ENCODE measurements around the gene GPC6.

Gene GPC6

GRCh38 chr13:93899981-93900380, 673.4 kb downstream of the GPC6 start:
- DNase-seq (ENCODE audit: low spot score): no peak
- no peak overlapping the region for H3K9ac ChIP-seq (ENCODE audit: low read depth, low read length, poor library complexity)
- no peak overlapping the region for H2BK5ac ChIP-seq (ENCODE audit: low read length)
- H2BK12ac ChIP-seq (ENCODE audit: low read length): no peak overlapping the region
- no peak overlapping the region for H4K8ac ChIP-seq (ENCODE audit: low read depth, low read length)
- no peak overlapping the region for H4K91ac ChIP-seq (ENCODE audit: low read depth, low read length, poor library complexity)
- H3K4me3 ChIP-seq (ENCODE audit: low read length in 2 of 2): no peak overlapping the region
- no peak overlapping the region for H2AFZ ChIP-seq (ENCODE audit: low read length)
- H3K79me1 ChIP-seq (ENCODE audit: low read depth, low read length): no peaks in the 10 kb centered on the region
- H2AK5ac ChIP-seq (ENCODE audit: low read depth, low read length): no peak overlapping the region
- no peak overlapping the region for H3K4me2 ChIP-seq (ENCODE audit: insufficient read depth, low read length, poor library complexity, severe bottlenecking)
- no peaks in the 10 kb centered on the region for H3K9me3 ChIP-seq (replicated peaks in 1 of 2; ENCODE audit: control insufficient read depth in 2 of 2, insufficient read depth in 1 of 2, low read depth in 1 of 2, low read length in 2 of 2)
- no peaks in the 10 kb centered on the region for H3K4me1 ChIP-seq (ENCODE audit: control insufficient read depth in 2 of 2, insufficient read depth in 1 of 2, low read depth in 1 of 2, low read length in 2 of 2)
- no peak overlapping the region for H3K18ac ChIP-seq (ENCODE audit: low read length)
- H2BK120ac ChIP-seq (ENCODE audit: low read depth, low read length): no peak overlapping the region
- H3K27me3 ChIP-seq (ENCODE audit: control insufficient read depth in 3 of 3, insufficient read depth in 3 of 3, low read depth in 1 of 3, low read length in 3 of 3): no peaks in the 10 kb centered on the region
- no CpG with 5 or more reads among the region's 2 CpGs for WGBS, 2 donors (ENCODE audit: extremely low coverage in 2 of 2, insufficient read length in 2 of 2, insufficient replicate concordance in 1 of 2)
- no peak overlapping the region for H3K4ac ChIP-seq (ENCODE audit: low read length)
- no peaks in the 10 kb centered on the region for H3K36me3 ChIP-seq (replicated peaks in 1 of 2; ENCODE audit: control insufficient read depth in 2 of 2, insufficient read depth in 2 of 2, low read length in 2 of 2)
- H3K14ac ChIP-seq (ENCODE audit: low read length): no peak overlapping the region
- H3K27ac ChIP-seq (replicated peaks; ENCODE audit: low read length): no peak overlapping the region
- H2BK15ac ChIP-seq (ENCODE audit: low read length): no peak overlapping the region
- no peak overlapping the region for H3K23ac ChIP-seq (ENCODE audit: low read depth, low read length, poor library complexity)

DNA sequence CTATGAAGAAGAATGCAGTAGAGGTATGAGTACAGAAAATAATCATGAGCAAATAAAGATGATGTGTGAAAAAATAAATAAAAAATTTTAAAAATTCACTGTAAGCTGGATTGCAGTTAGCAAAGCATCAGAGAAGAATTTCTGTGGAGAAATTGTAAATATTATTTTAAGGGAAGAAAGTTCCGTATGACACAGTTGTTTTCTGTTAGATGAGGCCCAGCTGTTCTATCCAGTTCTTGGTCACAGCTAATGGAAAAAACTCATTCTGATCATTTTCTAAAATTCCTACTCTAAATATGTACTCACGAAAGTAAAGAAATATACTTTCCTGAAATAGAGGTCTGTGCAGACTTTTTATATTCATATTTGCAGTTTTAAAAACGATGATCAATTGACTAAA, 674.1 kb downstream of the GPC6 start:
- no peak overlapping the region for H2AFZ ChIP-seq (ENCODE audit: low read length)
- H3K9ac ChIP-seq (ENCODE audit: low read depth, low read length, poor library complexity): no peak overlapping the region
- DNase-seq (ENCODE audit: low spot score): no peak
- WGBS, 2 donors (ENCODE audit: extremely low coverage in 2 of 2, insufficient read length in 2 of 2, insufficient replicate concordance in 1 of 2): no CpG with 5 or more reads among the region's 3 CpGs
- no peaks in the 10 kb centered on the region for H3K27me3 ChIP-seq (ENCODE audit: control insufficient read depth in 3 of 3, insufficient read depth in 3 of 3, low read depth in 1 of 3, low read length in 3 of 3)
- H3K23ac ChIP-seq (ENCODE audit: low read depth, low read length, poor library complexity): no peak overlapping the region
- no peak overlapping the region for H3K27ac ChIP-seq (replicated peaks; ENCODE audit: low read length)
- no peaks in the 10 kb centered on the region for H3K4me1 ChIP-seq (ENCODE audit: control insufficient read depth in 2 of 2, insufficient read depth in 1 of 2, low read depth in 1 of 2, low read length in 2 of 2)
- H3K4ac ChIP-seq (ENCODE audit: low read length): no peak overlapping the region
- no peak overlapping the region for H4K91ac ChIP-seq (ENCODE audit: low read depth, low read length, poor library complexity)
- H3K4me3 ChIP-seq (ENCODE audit: low read length in 2 of 2): no peak overlapping the region
- no peaks in the 10 kb centered on the region for H3K79me1 ChIP-seq (ENCODE audit: low read depth, low read length)
- H2BK15ac ChIP-seq (ENCODE audit: low read length): no peak overlapping the region
- H2AK5ac ChIP-seq (ENCODE audit: low read depth, low read length): no peak overlapping the region
- H2BK12ac ChIP-seq (ENCODE audit: low read length): no peak overlapping the region
- no peaks in the 10 kb centered on the region for H3K36me3 ChIP-seq (replicated peaks in 1 of 2; ENCODE audit: control insufficient read depth in 2 of 2, insufficient read depth in 2 of 2, low read length in 2 of 2)
- H2BK120ac ChIP-seq (ENCODE audit: low read depth, low read length): no peak overlapping the region
- H3K9me3 ChIP-seq (replicated peaks in 1 of 2; ENCODE audit: control insufficient read depth in 2 of 2, insufficient read depth in 1 of 2, low read depth in 1 of 2, low read length in 2 of 2): no peaks in the 10 kb centered on the region
- H3K4me2 ChIP-seq (ENCODE audit: insufficient read depth, low read length, poor library complexity, severe bottlenecking): no peak overlapping the region
- no peak overlapping the region for H3K14ac ChIP-seq (ENCODE audit: low read length)
- H4K8ac ChIP-seq (ENCODE audit: low read depth, low read length): no peak overlapping the region
- no peak overlapping the region for H3K18ac ChIP-seq (ENCODE audit: low read length)
- H2BK5ac ChIP-seq (ENCODE audit: low read length): no peak overlapping the region

- Histone ChIP-seq H3K79me1 (ENCODE audit: low read depth, low read length) (no peaks in the 10 kb centered on the region), H3K9me3 (replicated peaks in 1 of 2; ENCODE audit: control insufficient read depth in 2 of 2, insufficient read depth in 1 of 2, low read depth in 1 of 2, low read length in 2 of 2) (no peaks in the 10 kb centered on the region), H3K18ac (ENCODE audit: low read length) (no peak overlapping the region), H3K4me2 (ENCODE audit: insufficient read depth, low read length, poor library complexity, severe bottlenecking) (no peak overlapping the region), H2AK5ac (ENCODE audit: low read depth, low read length) (no peak overlapping the region), H2BK15ac (ENCODE audit: low read length) (no peak overlapping the region), H2AFZ (ENCODE audit: low read length) (no peak overlapping the region), H3K9ac (ENCODE audit: low read depth, low read length, poor library complexity) (no peak overlapping the region), H3K23ac (ENCODE audit: low read depth, low read length, poor library complexity) (no peak overlapping the region), H3K36me3 (replicated peaks in 1 of 2; ENCODE audit: control insufficient read depth in 2 of 2, insufficient read depth in 2 of 2, low read length in 2 of 2) (no peaks in the 10 kb centered on the region), H3K4me1 (ENCODE audit: control insufficient read depth in 2 of 2, insufficient read depth in 1 of 2, low read depth in 1 of 2, low read length in 2 of 2) (no peaks in the 10 kb centered on the region), H3K27ac (replicated peaks; ENCODE audit: low read length) (no peak overlapping the region), H3K4me3 (ENCODE audit: low read length in 2 of 2) (no peak overlapping the region), H3K14ac (ENCODE audit: low read length) (no peak overlapping the region), H4K8ac (ENCODE audit: low read depth, low read length) (no peak overlapping the region), H3K27me3 (ENCODE audit: control insufficient read depth in 3 of 3, insufficient read depth in 3 of 3, low read depth in 1 of 3, low read length in 3 of 3) (no peaks in the 10 kb centered on the region), H4K91ac (ENCODE audit: low read depth, low read length, poor library complexity) (no peak overlapping the region), H2BK5ac (ENCODE audit: low read length) (no peak overlapping the region), H3K4ac (ENCODE audit: low read length) (no peak overlapping the region), H2BK120ac (ENCODE audit: low read depth, low read length) (no peak overlapping the region), H2BK12ac (ENCODE audit: low read length) (no peak overlapping the region)
- no CpG with 5 or more reads among the region's 3 CpGs for WGBS, 2 donors (ENCODE audit: extremely low coverage in 2 of 2, insufficient read length in 2 of 2, insufficient replicate concordance in 1 of 2)
- DNase-seq (ENCODE audit: low spot score): no peak
Measured at GRCh38 chr13:93903909-93904308, 677.3 kb downstream of the GPC6 start.

DNA sequence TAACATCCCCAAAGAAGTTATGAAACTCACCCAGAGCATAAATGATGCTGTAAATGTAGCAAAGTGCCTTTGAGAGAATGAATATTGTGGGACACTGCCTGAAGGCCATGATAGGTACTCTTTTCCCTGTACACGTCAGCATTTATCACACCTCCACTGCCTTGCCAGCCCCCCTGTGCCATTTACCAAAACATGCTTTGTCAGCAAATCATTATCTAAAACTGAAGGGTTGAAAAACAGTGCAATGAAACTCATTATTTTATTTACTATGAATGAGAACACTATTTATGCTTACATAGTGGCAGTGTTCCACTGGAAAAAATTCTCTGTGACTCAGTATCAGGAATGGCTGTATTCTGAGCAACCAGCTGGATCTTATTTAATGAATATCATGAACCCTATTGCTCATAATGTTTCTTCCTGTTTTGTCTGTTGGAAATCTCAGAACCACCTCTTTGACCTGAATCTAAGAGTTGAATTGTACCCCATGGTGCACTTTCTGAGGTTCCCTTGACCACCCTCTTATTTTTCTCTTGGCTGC, 688.7 kb downstream of the GPC6 start:
- Histone ChIP-seq H3K18ac (ENCODE audit: low read length) (no peak overlapping the region), H3K14ac (ENCODE audit: low read length) (no peak overlapping the region), H3K27me3 (ENCODE audit: control insufficient read depth in 3 of 3, insufficient read depth in 3 of 3, low read depth in 1 of 3, low read length in 3 of 3) (no peaks in the 10 kb centered on the region), H2BK120ac (ENCODE audit: low read depth, low read length) (no peak overlapping the region), H3K36me3 (replicated peaks in 1 of 2; ENCODE audit: control insufficient read depth in 2 of 2, insufficient read depth in 2 of 2, low read length in 2 of 2) (no peaks in the 10 kb centered on the region), H3K27ac (replicated peaks; ENCODE audit: low read length) (no peak overlapping the region), H2BK15ac (ENCODE audit: low read length) (no peak overlapping the region), H3K4me3 (ENCODE audit: low read length in 2 of 2) (no peak overlapping the region), H3K9me3 (replicated peaks in 1 of 2; ENCODE audit: control insufficient read depth in 2 of 2, insufficient read depth in 1 of 2, low read depth in 1 of 2, low read length in 2 of 2) (no peaks in the 10 kb centered on the region), H2BK5ac (ENCODE audit: low read length) (no peak overlapping the region), H3K4me2 (ENCODE audit: insufficient read depth, low read length, poor library complexity, severe bottlenecking) (no peak overlapping the region), H2AK5ac (ENCODE audit: low read depth, low read length) (no peak overlapping the region), H3K79me1 (ENCODE audit: low read depth, low read length) (no peaks in the 10 kb centered on the region), H2AFZ (ENCODE audit: low read length) (no peak overlapping the region), H3K4ac (ENCODE audit: low read length) (no peak overlapping the region), H4K8ac (ENCODE audit: low read depth, low read length) (no peak overlapping the region), H3K4me1 (ENCODE audit: control insufficient read depth in 2 of 2, insufficient read depth in 1 of 2, low read depth in 1 of 2, low read length in 2 of 2) (no peaks in the 10 kb centered on the region), H3K23ac (ENCODE audit: low read depth, low read length, poor library complexity) (no peak overlapping the region), H3K9ac (ENCODE audit: low read depth, low read length, poor library complexity) (no peak overlapping the region), H2BK12ac (ENCODE audit: low read length) (no peak overlapping the region), H4K91ac (ENCODE audit: low read depth, low read length, poor library complexity) (no peak overlapping the region)
- no peak for DNase-seq (ENCODE audit: low spot score)
- no CpG with 5 or more reads among the region's 1 CpG for WGBS, 2 donors (ENCODE audit: extremely low coverage in 2 of 2, insufficient read length in 2 of 2, insufficient replicate concordance in 1 of 2)

Data from neuronal stem cell (in vitro differentiated cells).